Measurements from ENCODE around the gene NYAP1.

- TF ChIP-seq, protein P1, sequence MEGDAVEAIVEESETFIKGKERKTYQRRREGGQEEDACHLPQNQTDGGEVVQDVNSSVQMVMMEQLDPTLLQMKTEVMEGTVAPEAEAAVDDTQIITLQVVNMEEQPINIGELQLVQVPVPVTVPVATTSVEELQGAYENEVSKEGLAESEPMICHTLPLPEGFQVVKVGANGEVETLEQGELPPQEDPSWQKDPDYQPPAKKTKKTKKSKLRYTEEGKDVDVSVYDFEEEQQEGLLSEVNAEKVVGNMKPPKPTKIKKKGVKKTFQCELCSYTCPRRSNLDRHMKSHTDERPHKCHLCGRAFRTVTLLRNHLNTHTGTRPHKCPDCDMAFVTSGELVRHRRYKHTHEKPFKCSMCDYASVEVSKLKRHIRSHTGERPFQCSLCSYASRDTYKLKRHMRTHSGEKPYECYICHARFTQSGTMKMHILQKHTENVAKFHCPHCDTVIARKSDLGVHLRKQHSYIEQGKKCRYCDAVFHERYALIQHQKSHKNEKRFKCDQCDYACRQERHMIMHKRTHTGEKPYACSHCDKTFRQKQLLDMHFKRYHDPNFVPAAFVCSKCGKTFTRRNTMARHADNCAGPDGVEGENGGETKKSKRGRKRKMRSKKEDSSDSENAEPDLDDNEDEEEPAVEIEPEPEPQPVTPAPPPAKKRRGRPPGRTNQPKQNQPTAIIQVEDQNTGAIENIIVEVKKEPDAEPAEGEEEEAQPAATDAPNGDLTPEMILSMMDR (IDR thresholded peaks at IDR 0.05; ENCODE audit: borderline replicate concordance, extremely low read depth, low read length, poor library complexity, severe bottlenecking), result no peak
- TF ChIP-seq EZH2 (IDR thresholded peaks at IDR 0.05; ENCODE audit: borderline replicate concordance, low read depth, low read length, severe bottlenecking), result no peak
These were observed 11.4 kb upstream of the NYAP1 start for GRCh38 chr7:100472121-100472851.
